ENCODE results near the gene PA2G4.
"Not testable (repeated sequence)": the region's sequence is repeated elsewhere in the genome, so short reads cannot be mapped to it uniquely, and the experiment has no call there.

Gene PA2G4

DNA sequence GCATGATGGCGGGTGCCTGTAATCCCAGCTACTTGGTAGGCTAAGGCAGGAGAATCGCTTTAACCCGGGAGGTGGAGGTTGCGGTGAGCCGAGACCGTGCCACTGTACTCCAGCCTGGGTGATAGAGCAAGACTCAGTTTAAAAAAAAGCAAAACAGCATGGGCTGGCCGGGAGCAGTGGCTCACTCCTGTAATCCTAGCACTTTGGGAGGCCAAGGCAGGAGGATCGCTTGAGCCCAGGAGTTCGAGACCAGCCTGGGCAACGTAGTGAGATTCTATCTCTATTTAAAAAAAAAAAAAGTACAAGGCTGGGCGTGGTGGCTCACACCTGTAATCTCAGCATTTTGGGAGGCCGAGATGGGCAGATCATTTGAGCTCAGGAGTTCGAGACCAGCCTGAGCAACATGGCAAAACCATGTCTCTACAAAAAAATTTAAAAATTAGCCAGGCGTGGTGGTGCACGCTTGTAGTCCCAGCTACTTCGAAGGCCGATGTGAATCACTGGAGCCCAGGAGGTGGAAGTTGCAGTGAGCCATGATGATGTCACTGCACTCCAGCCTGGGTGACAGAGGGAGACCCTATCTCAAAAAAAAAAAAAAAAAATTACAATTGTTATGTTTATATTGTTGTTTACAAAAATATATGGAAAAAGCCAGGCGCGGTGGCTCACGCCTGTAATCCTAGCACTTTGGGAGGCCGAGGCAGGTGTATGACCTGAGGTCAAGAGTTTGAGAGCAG is 52.3 kb downstream of the PA2G4 start:
- not testable (repeated sequence) for DNase-seq; H3K14ac ChIP-seq (ENCODE audit: low read length); H4K12ac ChIP-seq (ENCODE audit: low read depth, low read length); H2BK5ac ChIP-seq (ENCODE audit: low read depth, low read length, poor library complexity); H2AK5ac ChIP-seq (ENCODE audit: low read length); H3K9me3 ChIP-seq (ENCODE audit: insufficient read depth, low read depth, low read length); H2BK120ac ChIP-seq (ENCODE audit: insufficient read depth, low read length, poor library complexity); H2AFZ ChIP-seq (ENCODE audit: insufficient read depth, low read length, poor library complexity); H3K27me3 ChIP-seq (ENCODE audit: insufficient read depth, low read length); H3K9ac ChIP-seq (ENCODE audit: low read length); H3K18ac ChIP-seq (ENCODE audit: low read length); H4K91ac ChIP-seq (ENCODE audit: low read depth, low read length); H2BK12ac ChIP-seq (ENCODE audit: low read length); H3K4me3 ChIP-seq (ENCODE audit: low read depth, low read length); H3K4ac ChIP-seq (ENCODE audit: low read depth, low read length); H3K23ac ChIP-seq (ENCODE audit: low read length); H4K8ac ChIP-seq (ENCODE audit: low read depth, low read length)
- Histone ChIP-seq H3K4me2 (ENCODE audit: low read length) (peak overlapping the region; percentile 71), H3K27ac (ENCODE audit: low read depth, low read length) (peak overlapping the region; percentile 67), H3K79me1 (ENCODE audit: low read length) (peaks cover 24% of the 10 kb centered on the region), H3K79me2 (ENCODE audit: control insufficient read depth, insufficient read depth, low read length, poor library complexity) (peaks cover 19% of the 10 kb centered on the region), H3K4me1 (ENCODE audit: control insufficient read depth in 1 of 2, insufficient read depth in 2 of 2, low read length in 2 of 2) (peaks cover 33% of the 10 kb centered on the region in 2 experiments), H3K36me3 (ENCODE audit: control insufficient read depth in 1 of 2, insufficient read depth in 2 of 2, low read length in 2 of 2) (peaks cover 31 to 41% of the 10 kb centered on the region in 2 experiments)
- whole genome bisulfite sequencing (ENCODE audit: extremely low coverage, insufficient coverage, insufficient read length) = no CpG with 5 or more reads among the region's 21 CpGs

DNA sequence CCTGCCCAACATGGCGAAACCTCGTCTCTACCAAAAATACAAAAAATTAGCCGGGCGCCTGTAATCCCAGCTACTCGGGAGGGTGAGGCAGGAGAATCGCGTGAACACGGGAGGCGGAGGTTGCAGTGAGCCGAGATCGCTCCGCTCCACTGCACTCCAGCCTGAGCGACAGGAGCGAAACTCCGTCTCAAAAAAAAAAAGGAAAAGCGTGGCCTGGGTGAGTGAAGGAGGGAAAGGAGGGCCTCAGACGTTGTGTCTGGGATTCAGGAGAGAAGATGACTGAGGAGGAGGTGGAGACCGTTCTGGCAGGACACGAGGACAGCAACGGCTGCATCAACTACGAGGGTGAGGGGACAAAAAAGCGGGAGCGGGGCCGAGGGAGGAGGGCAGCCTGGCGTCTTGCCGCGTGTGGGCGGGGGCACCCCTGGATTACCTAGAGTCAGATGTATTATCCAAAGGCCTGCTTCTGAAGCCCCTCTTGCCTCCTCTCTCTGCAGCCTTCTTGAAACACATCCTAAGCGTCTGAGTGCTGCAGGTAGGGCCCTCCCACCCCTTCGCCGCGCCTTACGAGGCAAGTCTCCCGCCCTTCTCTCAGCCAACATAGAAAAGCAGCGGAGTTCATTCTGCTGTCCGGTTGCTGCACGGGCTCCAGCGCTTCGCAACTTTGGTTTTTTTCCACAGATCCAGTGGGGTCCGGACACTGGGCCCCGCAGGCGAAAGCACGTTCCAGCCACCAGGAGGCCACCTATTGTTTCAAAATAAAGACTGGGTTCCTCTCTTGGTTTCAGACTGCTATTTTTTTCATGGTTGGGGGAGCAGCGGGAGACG is 53.1 kb downstream of the PA2G4 start:
- Histone ChIP-seq H3K14ac (ENCODE audit: low read length) (peak overlapping the region; percentile 27), H3K79me1 (ENCODE audit: low read length) (peaks cover 19% of the 10 kb centered on the region), H3K23ac (ENCODE audit: low read length) (no peak overlapping the region), H2BK120ac (ENCODE audit: insufficient read depth, low read length, poor library complexity) (peak overlapping the region; percentile 24), H4K12ac (ENCODE audit: low read depth, low read length) (peak overlapping the region; percentile 2), H3K79me2 (ENCODE audit: control insufficient read depth, insufficient read depth, low read length, poor library complexity) (peaks cover 19% of the 10 kb centered on the region), H2AFZ (ENCODE audit: insufficient read depth, low read length, poor library complexity) (peak overlapping the region; percentile 26), H3K9ac (ENCODE audit: low read length) (peak overlapping the region; percentile 44), H4K8ac (ENCODE audit: low read depth, low read length) (peak overlapping the region; percentile 44), H2BK12ac (ENCODE audit: low read length) (no peak overlapping the region), H3K4me1 (ENCODE audit: control insufficient read depth in 1 of 2, insufficient read depth in 2 of 2, low read length in 2 of 2) (peaks cover 31 to 32% of the 10 kb centered on the region in 2 experiments), H3K36me3 (ENCODE audit: control insufficient read depth in 1 of 2, insufficient read depth in 2 of 2, low read length in 2 of 2) (peaks cover 38 to 48% of the 10 kb centered on the region in 2 experiments), H2BK5ac (ENCODE audit: low read depth, low read length, poor library complexity) (peak overlapping the region; percentile 27), H3K4me3 (ENCODE audit: low read depth, low read length) (peak overlapping the region; percentile 55), H2AK5ac (ENCODE audit: low read length) (no peak overlapping the region), H4K91ac (ENCODE audit: low read depth, low read length) (peak overlapping the region; percentile 50), H3K4ac (ENCODE audit: low read depth, low read length) (peak overlapping the region; percentile 34), H3K27me3 (ENCODE audit: insufficient read depth, low read length) (no peaks in the 10 kb centered on the region), H3K18ac (ENCODE audit: low read length) (peak overlapping the region; percentile 28), H3K9me3 (ENCODE audit: insufficient read depth, low read depth, low read length) (peaks cover 4% of the 10 kb centered on the region), H3K27ac (ENCODE audit: low read depth, low read length) (peak overlapping the region; percentile 67), H3K4me2 (ENCODE audit: low read length) (peak overlapping the region; percentile 71)
- DNase-seq = peak; percentile 93 to 95
- WGBS (ENCODE audit: extremely low coverage, insufficient coverage, insufficient read length) = no CpG with 5 or more reads among the region's 45 CpGs

DNA sequence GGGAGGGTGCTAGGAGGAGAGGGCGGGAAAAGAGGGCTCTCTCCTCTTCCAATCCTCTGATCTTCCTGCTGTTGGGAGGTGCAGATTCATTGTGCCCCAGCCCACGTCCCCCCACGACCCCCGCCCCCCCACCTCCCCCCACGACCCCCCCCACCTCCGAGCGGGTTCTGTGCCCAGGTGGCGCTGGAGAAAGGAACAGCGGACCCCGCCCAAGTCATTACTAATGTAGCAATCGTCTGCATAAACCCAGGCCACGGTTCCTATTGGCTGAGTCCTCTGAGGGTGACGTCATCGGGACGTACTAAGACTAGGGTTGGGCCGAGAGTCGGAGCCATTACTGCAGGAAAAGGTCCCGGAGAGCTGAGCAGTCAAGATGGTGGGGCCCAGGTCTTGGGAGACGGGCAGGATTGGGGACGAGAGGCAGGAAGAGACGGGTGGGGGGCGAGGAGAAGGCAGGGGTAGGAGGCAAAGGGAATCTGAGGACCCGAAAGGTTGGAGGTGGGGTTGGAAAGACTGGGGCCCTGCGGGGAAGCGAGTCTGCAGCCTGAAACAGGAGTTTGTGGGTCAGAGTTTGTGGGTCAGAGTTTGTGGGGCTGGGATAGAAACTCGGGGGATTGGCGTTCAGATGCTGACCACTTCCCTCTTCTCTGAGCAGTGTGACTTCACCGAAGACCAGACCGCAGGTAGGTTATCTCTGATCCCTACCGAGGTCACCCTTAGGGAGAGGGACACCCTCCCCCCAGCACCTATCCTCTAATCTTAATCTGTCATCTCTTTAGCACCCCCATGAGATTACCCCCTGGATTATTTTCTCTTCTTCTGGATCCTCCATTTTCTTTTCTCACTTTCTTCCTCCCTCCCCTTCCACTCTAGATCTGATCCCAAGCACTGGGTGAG is 53.9 kb downstream of the PA2G4 start, which contains the start of gene MYL6:
Gene MYL6, plus strand, starts transcription at position 331 of the 897 bp plus-strand sequence. Its CDS starts 43 bp downstream, at position 374.
- peaks cover 40 to 53% of the 10 kb centered on the region in 2 experiments for H3K36me3 ChIP-seq (ENCODE audit: control insufficient read depth in 1 of 2, insufficient read depth in 2 of 2, low read length in 2 of 2)
- H3K79me1 ChIP-seq (ENCODE audit: low read length) = peaks cover 15% of the 10 kb centered on the region
- peak within 1 kb of the TSS; percentile 100 for H3K4ac ChIP-seq (ENCODE audit: low read depth, low read length)
- H3K9me3 ChIP-seq (ENCODE audit: insufficient read depth, low read depth, low read length) = peaks cover 4% of the 10 kb centered on the region
- no peak within 1 kb of the TSS for H2BK12ac ChIP-seq (ENCODE audit: low read length)
- H3K9ac ChIP-seq (ENCODE audit: low read length) = peak within 1 kb of the TSS; percentile 100
- peak within 1 kb of the TSS; percentile 92 for H2BK120ac ChIP-seq (ENCODE audit: insufficient read depth, low read length, poor library complexity)
- peak within 1 kb of the TSS; percentile 72 for H3K27ac ChIP-seq (ENCODE audit: low read depth, low read length)
- peak within 1 kb of the TSS; percentile 99 for H3K14ac ChIP-seq (ENCODE audit: low read length)
- no CpG with 5 or more reads among the region's 30 CpGs for WGBS (ENCODE audit: extremely low coverage, insufficient coverage, insufficient read length)
- H3K4me1 ChIP-seq (ENCODE audit: control insufficient read depth in 1 of 2, insufficient read depth in 2 of 2, low read length in 2 of 2) = peaks cover 25 to 27% of the 10 kb centered on the region in 2 experiments
- peak within 1 kb of the TSS; percentile 32 for H2AFZ ChIP-seq (ENCODE audit: insufficient read depth, low read length, poor library complexity)
- peak within 1 kb of the TSS; percentile 98 for H4K91ac ChIP-seq (ENCODE audit: low read depth, low read length)
- H2AK5ac ChIP-seq (ENCODE audit: low read length) = peak within 1 kb of the TSS; percentile 100
- peaks cover 19% of the 10 kb centered on the region for H3K79me2 ChIP-seq (ENCODE audit: control insufficient read depth, insufficient read depth, low read length, poor library complexity)
- no peaks in the 10 kb centered on the region for H3K27me3 ChIP-seq (ENCODE audit: insufficient read depth, low read length)
- peak within 1 kb of the TSS; percentile 83 for H3K4me2 ChIP-seq (ENCODE audit: low read length)
- H3K18ac ChIP-seq (ENCODE audit: low read length) = peak within 1 kb of the TSS; percentile 98
- peak within 1 kb of the TSS; percentile 96 for H3K4me3 ChIP-seq (ENCODE audit: low read depth, low read length)
- peak within 1 kb of the TSS; percentile 95 for H4K12ac ChIP-seq (ENCODE audit: low read depth, low read length)
- H3K23ac ChIP-seq (ENCODE audit: low read length) = no peak within 1 kb of the TSS
- DNase-seq = peak; percentile 97 to 99
- peak within 1 kb of the TSS; percentile 95 for H4K8ac ChIP-seq (ENCODE audit: low read depth, low read length)
- peak within 1 kb of the TSS; percentile 97 for H2BK5ac ChIP-seq (ENCODE audit: low read depth, low read length, poor library complexity)

All from trophoblast cell (in vitro differentiated cells and primary cell).